Sigmoid colon (tissue), 3 donors: ENCODE data around the gene TESPA1.

Source experiments
- CTCF ChIP-seq, 4 experiments: fragments of 450-650 bp in 3 of 4; fragments of 200-600 bp in 1 of 4; IDR thresholded peaks; one replicate each; pipeline ENCODE4 v1.5.1; 2016 to 2019; ENCODE audit warnings: antibody characterized with exemption in 4 of 4, mild to moderate bottlenecking in 3 of 4, moderate library complexity in 2 of 4
- POLR2A ChIP-seq, 2 donors: fragments of 450-650 bp; IDR thresholded peaks; one replicate each; pipeline ENCODE4 v1.6.1; 2016; ENCODE audit warnings: antibody characterized with exemption in 2 of 2, mild to moderate bottlenecking in 2 of 2, moderate library complexity in 2 of 2

DNA sequence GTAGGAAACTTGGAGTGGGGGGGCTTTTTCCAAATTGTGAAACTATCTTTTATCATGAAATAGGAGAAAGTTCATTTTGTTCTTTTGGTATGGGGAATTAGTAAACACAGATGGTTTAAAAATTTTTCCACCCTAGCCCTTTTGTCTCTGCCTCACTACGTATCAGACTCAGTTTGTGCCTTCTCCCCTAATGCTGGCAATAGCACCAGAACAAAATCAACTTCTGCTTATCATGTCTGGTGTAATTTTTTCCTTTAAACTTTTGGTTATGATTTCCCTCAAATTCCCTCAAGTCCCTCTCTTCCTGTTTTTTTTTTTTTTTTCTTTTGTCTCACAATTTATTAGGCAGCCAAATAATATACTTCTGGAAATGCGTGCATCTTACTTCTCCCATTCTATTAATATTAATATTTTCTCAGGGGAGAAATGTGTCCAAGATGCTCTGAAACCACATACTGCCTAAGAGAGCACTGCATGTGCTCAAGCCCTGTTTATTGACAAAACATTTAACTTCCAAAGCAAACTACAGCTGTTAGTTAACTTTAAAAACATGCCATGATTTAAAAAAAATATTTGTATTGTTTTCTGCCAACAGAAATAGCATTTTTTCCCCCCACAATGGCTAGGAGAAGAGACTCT lies 35.4 kb downstream of the TESPA1 start:
- no peak for TF ChIP-seq POLR2A (IDR thresholded peaks at IDR 0.05)
- no peak for TF ChIP-seq CTCF (IDR thresholded peaks at IDR 0.05)
